ENCODE data around the gene DOK5.
A peak's percentile ranks its signal among the peaks of the same experiment; 100 is the strongest.

DOK5 gene

DNA sequence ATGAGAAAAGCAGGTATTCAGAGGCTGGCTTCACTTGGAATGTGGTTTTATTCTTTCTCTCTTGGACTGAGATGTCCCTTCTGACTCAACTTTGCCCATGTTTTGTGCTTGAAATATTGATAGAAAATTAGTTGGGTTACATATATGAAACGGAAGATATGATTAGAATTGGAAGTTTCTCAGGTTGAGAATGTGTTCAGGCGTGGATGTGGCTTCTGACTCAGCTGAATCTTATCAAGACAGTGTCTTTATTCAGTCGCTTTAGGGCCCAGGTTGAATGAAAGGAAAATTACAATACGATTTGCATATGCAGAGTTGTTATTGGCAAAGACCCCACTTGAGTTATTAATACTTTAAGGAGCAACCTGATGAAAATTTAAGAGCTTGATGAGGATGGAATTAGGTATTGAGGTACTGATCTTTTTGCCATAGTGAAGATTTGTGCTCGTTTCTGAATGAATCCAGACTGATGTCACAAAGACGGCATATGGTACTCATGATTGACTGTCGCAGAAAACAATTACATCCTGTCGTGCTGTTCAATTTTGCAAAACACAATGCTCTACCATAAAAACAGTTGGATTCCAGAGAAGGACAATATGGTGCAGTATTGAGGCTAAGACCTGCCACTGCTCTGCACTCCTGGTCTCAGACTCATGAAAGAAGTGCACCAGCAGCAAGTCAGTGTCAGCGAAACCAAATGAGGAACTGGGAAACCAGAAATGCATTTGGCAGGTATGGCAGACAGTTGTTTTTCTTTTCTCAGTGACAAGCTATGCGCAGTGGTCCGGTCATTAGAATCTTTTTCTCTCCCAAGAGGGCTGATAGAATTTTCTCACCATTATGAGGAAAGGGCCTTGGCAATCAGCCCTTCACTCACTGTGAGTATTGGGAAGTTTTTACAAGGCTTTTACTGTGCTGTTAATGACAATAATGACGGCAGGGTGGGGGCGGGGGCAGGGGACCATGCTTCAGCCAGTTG lies 158.3 kb downstream of the DOK5 start:
- Histone ChIP-seq H3K27me3 (no peaks in the 10 kb centered on the region), H3K36me3 (no peaks in the 10 kb centered on the region), H3K27ac (no peak overlapping the region), H3K9me3 (no peaks in the 10 kb centered on the region), H3K4me2 (no peak overlapping the region), H4K20me1 (no peaks in the 10 kb centered on the region), H3K9ac (no peak overlapping the region), H3K4me3 (no peak overlapping the region), H3K4me1 (no peaks in the 10 kb centered on the region)
- TF ChIP-seq Cebpa-rat (IDR thresholded peaks at IDR 0.05), result no peak

DNA sequence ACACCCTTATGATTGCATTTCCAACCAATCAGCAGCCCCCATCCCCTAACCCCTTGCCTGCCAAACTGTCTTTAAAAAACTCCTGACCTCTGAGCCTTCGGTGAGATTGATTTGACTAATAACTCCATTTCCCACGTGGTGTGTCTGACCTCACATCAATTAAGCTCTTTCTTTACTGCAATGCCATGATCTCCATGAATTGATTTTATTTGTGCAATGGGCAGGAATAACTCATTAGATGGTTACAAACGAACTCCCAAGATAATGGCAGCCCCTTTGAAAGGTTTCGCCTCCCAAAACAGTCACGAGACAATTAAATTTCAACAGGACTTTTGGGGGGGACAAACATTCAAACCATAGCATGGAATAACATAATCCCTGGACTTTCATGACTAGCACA lies 161.2 kb downstream of the DOK5 start:
- no peak for TF ChIP-seq Cebpa-rat (IDR thresholded peaks at IDR 0.05)
- no peak overlapping the region for H3K4me2 ChIP-seq
- no peaks in the 10 kb centered on the region for H3K27me3 ChIP-seq
- no peaks in the 10 kb centered on the region for H4K20me1 ChIP-seq
- no peaks in the 10 kb centered on the region for H3K4me1 ChIP-seq
- H3K36me3 ChIP-seq, result no peaks in the 10 kb centered on the region
- no peaks in the 10 kb centered on the region for H3K9me3 ChIP-seq
- no peak overlapping the region for H3K27ac ChIP-seq
- no peak overlapping the region for H3K9ac ChIP-seq
- no peak overlapping the region for H3K4me3 ChIP-seq

DNA sequence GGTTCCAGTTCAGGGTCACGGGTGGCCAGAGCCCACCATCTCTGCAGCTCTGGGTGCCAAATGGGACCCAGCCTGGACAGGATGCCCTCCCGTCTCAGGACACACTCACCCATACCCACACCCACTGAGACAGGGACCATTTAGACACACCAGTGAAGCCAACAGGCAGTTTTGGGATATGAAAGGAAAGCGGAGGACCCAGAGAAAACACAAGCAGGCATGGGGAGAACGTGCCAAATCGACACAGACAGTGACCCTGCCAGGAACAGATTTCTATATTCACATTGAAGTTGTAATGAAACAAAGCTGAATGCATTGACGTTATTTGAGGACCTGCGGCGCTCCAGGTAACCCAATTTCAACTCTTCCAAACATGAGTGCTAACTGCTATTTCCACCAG lies 164.5 kb downstream of the DOK5 start:
- H3K27ac ChIP-seq, result no peak overlapping the region
- H3K4me3 ChIP-seq, result no peak overlapping the region
- TF ChIP-seq Cebpa-rat (IDR thresholded peaks at IDR 0.05), result no peak
- no peaks in the 10 kb centered on the region for H3K27me3 ChIP-seq
- no peak overlapping the region for H3K4me2 ChIP-seq
- peaks cover 12% of the 10 kb centered on the region for H3K4me1 ChIP-seq
- H4K20me1 ChIP-seq, result no peaks in the 10 kb centered on the region
- no peaks in the 10 kb centered on the region for H3K9me3 ChIP-seq
- H3K9ac ChIP-seq, result no peak overlapping the region
- no peaks in the 10 kb centered on the region for H3K36me3 ChIP-seq

DNA sequence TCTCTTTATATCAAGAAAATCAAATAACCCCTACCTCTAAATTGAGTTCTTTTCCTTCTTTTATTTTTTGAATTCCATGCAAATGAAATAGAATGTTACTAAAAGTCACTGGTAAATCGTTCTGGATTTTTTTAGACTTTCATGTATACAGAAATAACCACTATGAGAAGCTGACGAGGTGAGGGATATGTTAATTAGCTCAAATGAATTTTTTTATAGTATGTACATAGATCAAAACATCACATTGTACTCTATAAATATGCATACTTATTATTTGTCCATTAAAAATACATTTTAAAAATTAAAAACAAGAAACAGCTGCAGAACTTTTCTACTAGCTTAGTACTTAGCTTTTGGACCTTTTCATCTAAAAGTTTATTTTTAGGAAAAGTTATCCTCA lies 165.4 kb downstream of the DOK5 start:
- H3K4me3 ChIP-seq, result no peak overlapping the region
- H3K27ac ChIP-seq, result no peak overlapping the region
- H3K9me3 ChIP-seq, result no peaks in the 10 kb centered on the region
- TF ChIP-seq Cebpa-rat (IDR thresholded peaks at IDR 0.05), result no peak
- H3K4me1 ChIP-seq, result peaks cover 12% of the 10 kb centered on the region
- no peak overlapping the region for H3K4me2 ChIP-seq
- no peaks in the 10 kb centered on the region for H3K27me3 ChIP-seq
- no peaks in the 10 kb centered on the region for H3K36me3 ChIP-seq
- no peak overlapping the region for H3K9ac ChIP-seq
- H4K20me1 ChIP-seq, result no peaks in the 10 kb centered on the region

DNA sequence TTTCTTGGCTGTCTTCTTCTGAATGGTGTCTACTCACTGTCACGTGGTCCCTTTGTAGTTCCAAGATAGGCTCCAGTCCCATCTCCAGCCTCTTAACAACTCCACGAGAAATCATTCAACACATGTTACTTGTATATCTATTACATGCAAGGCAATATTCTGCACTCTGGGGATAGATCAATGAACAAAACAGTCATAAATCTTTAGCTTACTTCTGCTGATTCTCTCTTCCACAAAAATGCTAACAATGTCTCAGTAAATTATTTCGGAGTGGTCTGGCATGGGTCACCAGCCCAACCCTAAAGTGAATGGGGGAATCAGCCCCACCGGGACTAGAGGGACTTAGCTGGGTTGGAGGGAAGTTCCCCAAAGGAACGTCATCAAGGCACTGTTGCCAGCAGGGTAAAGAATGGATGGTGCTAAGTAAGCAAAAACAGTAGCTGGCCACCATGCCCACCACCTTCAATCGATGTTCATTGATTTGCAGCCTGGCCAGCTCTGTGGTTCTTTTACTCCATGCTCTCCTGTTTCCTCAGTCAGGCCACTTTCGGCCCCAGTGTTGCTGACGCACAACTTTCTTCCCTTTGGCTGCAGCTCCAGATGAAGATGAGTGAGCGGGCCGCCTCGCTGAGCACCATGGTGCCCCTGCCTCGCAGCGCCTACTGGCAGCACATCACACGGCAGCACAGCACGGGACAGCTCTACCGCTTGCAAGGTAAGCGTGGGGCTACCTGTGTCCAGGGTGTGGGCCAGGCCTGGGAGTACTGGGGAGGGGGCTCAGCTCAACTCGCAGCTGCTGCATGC lies 167.7 kb downstream of the DOK5 start:
- H3K4me2 ChIP-seq, result peak overlapping the region; percentile 55
- H3K27me3 ChIP-seq, result no peaks in the 10 kb centered on the region
- H3K4me3 ChIP-seq, result no peak overlapping the region
- H3K4me1 ChIP-seq, result peaks cover 12% of the 10 kb centered on the region
- H3K9ac ChIP-seq, result no peak overlapping the region
- no peak for TF ChIP-seq Cebpa-rat (IDR thresholded peaks at IDR 0.05)
- no peaks in the 10 kb centered on the region for H4K20me1 ChIP-seq
- no peaks in the 10 kb centered on the region for H3K36me3 ChIP-seq
- no peak overlapping the region for H3K27ac ChIP-seq
- H3K9me3 ChIP-seq, result no peaks in the 10 kb centered on the region

DNA sequence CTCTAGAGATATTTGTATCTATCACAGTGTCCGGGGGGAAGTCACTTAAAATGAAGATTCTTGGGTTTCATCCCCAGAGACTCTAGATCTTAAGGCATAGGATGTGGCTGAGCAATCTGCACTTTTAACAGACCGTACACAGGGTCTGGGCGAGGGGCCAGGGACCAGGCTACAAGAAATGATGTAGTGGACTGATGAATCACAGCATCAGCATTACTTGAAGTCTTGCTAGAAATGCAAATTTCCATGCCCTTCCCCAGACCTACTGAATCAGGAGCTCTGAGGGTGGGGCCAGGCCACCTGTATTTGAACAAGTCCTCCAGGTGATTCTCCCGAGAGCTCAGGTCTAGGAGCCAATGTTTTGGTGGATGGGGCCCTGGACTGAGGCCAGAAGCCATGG lies 168.4 kb downstream of the DOK5 start:
- Histone ChIP-seq H3K4me2 (peak overlapping the region; percentile 55), H3K27ac (no peak overlapping the region), H3K9me3 (no peaks in the 10 kb centered on the region), H3K9ac (no peak overlapping the region), H3K4me3 (no peak overlapping the region), H3K4me1 (peaks cover 12% of the 10 kb centered on the region), H3K36me3 (no peaks in the 10 kb centered on the region), H3K27me3 (no peaks in the 10 kb centered on the region), H4K20me1 (no peaks in the 10 kb centered on the region)
- TF ChIP-seq Cebpa-rat (IDR thresholded peaks at IDR 0.05), result no peak

DNA sequence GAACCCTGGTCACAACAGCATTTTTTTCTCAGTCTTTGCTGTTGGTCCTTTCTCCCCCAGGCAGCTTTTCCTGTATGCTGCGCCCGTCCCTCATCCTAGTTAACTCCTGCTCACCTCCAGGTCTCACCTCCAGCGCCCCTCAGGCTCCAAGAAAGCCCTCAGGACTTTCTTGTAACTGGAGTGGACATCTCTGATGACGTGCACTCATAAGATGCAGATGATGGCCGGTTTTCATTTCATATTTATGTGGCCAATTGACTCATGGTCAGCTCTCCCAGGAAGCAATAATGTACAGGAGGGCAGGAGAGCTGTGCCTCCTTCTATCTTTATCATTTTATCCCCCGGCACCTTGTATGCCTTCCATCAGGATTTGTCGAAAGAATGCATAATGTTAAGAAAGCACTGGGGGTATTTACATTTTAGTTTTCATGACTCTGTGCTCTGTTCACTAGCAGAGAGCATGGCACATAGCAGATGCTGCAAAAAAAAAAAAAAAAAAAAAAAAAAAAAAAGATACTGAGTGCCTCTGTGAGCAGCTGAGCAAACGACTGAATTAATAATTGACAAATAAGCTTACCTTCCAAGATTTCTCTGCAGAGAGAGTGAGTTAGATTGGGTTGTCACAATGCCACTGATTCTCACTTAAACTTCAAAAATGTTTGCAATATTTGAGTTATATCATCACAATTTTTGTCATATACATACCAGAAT lies 170.2 kb downstream of the DOK5 start:
- no peak overlapping the region for H3K9ac ChIP-seq
- peaks cover 12% of the 10 kb centered on the region for H3K4me1 ChIP-seq
- H3K9me3 ChIP-seq, result no peaks in the 10 kb centered on the region
- H3K36me3 ChIP-seq, result no peaks in the 10 kb centered on the region
- H4K20me1 ChIP-seq, result no peaks in the 10 kb centered on the region
- no peak overlapping the region for H3K4me2 ChIP-seq
- no peak overlapping the region for H3K27ac ChIP-seq
- no peaks in the 10 kb centered on the region for H3K27me3 ChIP-seq
- H3K4me3 ChIP-seq, result no peak overlapping the region
- TF ChIP-seq Cebpa-rat (IDR thresholded peaks at IDR 0.05), result no peak

DNA sequence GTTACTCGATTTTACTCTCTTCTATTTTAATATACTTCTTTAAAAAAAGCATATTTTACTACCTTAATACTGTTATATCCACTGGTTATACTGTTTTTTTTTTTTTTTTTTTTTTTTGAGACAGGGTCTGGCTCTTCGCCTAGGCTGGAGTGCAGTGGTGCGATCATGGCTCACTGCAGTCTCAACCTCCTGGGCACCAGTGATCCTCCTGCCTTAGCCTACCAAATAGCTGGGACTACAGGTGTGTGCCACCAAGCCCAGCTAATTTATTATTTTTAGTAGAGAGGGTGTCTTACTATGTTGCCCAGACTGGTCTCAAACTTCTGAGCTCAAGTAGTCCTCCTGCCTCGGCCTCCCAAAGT lies 170.7 kb downstream of the DOK5 start:
- no peak for TF ChIP-seq Cebpa-rat (IDR thresholded peaks at IDR 0.05)
- H3K9ac ChIP-seq, result no peak overlapping the region
- H3K4me1 ChIP-seq, result peaks cover 12% of the 10 kb centered on the region
- H3K4me2 ChIP-seq, result no peak overlapping the region
- no peaks in the 10 kb centered on the region for H3K27me3 ChIP-seq
- no peak overlapping the region for H3K4me3 ChIP-seq
- no peaks in the 10 kb centered on the region for H3K36me3 ChIP-seq
- no peaks in the 10 kb centered on the region for H4K20me1 ChIP-seq
- H3K9me3 ChIP-seq, result no peaks in the 10 kb centered on the region
- no peak overlapping the region for H3K27ac ChIP-seq

DNA sequence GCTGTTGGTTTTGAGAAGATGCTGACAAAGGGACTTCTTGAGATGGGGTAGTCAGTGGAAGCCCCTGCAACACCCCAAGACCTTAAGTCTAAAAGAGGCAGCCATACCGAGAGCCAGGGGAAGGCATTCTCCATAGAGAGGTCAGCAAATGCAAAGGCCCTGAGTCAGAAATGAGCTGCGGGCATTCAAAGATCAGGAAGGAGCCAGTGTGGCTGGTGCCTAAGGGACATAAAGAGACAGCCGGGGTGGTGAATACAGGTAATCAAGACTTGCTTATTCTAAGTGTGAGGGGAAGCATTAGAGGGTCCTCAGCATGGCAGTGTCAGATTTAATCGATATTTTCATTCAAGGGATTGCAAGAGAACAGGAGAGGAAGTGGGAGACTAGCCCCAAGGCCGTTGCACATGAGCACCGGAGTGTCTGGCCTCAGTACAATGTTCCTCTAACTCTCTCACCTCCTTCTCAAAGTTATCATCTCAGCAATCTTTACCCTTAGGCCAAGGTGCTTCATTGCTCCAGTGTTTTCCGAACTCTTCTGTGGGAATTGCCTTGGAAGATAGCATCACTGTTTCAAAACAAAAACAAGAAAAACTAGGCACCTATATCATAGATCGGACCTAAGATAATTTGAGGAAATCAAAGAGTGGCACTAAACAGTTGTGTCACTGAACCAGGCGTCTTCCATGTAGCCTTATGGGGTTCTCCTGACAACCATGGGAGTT lies 173.2 kb downstream of the DOK5 start:
- Histone ChIP-seq H3K9ac (no peak overlapping the region), H3K4me1 (peaks cover 5% of the 10 kb centered on the region), H3K27me3 (no peaks in the 10 kb centered on the region), H3K27ac (no peak overlapping the region), H3K4me3 (no peak overlapping the region), H3K4me2 (no peak overlapping the region), H3K36me3 (no peaks in the 10 kb centered on the region), H4K20me1 (no peaks in the 10 kb centered on the region), H3K9me3 (no peaks in the 10 kb centered on the region)
- TF ChIP-seq Cebpa-rat (IDR thresholded peaks at IDR 0.05), result no peak
